ENCODE results near the gene FYCO1. TPM values are rescaled to one million over a fixed set of nuclear protein-coding genes. Genes with fewer than 3 reads are reported as not detected.

FYCO1 gene
- total RNA-seq, 3 donors from 2014 or later (not counting 1 experiment from before 2014, with no cell fraction given) = 23.0 to 28.4 (median 27.5) TPM

GRCh38 chr3:45974686-45975085 lies 20.9 kb downstream of the FYCO1 start:
- H3K36me3 Mint-ChIP-seq = peaks cover 37% of the 10 kb centered on the region
- no peak overlapping the region for H3K27ac Mint-ChIP-seq
- H3K4me1 ChIP-seq (ENCODE audit: control insufficient read depth, insufficient read depth, low read length) = peaks cover 72% of the 10 kb centered on the region
- H3K27me3 ChIP-seq (ENCODE audit: control insufficient read depth, insufficient read depth, low read length) = no peaks in the 10 kb centered on the region
- H3K4me1 Mint-ChIP-seq = peaks cover 40 to 52% of the 10 kb centered on the region in 2 donors
- 81% methylated on average over 2 of the region's 4 CpGs for WGBS (ENCODE audit: insufficient coverage)
- intact Hi-C loops (cut with micrococcal nuclease) = no loop called here
- no peak for TF ChIP-seq CTCF (IDR thresholded peaks at IDR 0.05)
- H3K9me3 Mint-ChIP-seq = no peaks in the 10 kb centered on the region
- DNase-seq (no peak), ATAC-seq (no peak)
- no peak overlapping the region for H3K4me3 ChIP-seq (ENCODE audit: low read length)
- peaks cover 30% of the 10 kb centered on the region for H3K36me3 ChIP-seq (ENCODE audit: control insufficient read depth, insufficient read depth, low read length)
- H3K27ac ChIP-seq (ENCODE audit: low read length) = no peak overlapping the region
- no peaks in the 10 kb centered on the region for H3K9me3 ChIP-seq (ENCODE audit: control insufficient read depth, insufficient read depth, low read length)
- H3K4me3 Mint-ChIP-seq = no peak overlapping the region
- no peaks in the 10 kb centered on the region for H3K27me3 Mint-ChIP-seq (ENCODE audit: low read depth in 2 of 2)

- DNase-seq = no peak
- Mint-ChIP-seq H3K36me3 (peaks cover 30% of the 10 kb centered on the region), H3K27ac (peak overlapping the region in 1 of 2 donors; percentile 54), H3K9me3 (no peaks in the 10 kb centered on the region), H3K4me3 (no peak overlapping the region), H3K27me3 (ENCODE audit: low read depth in 2 of 2) (no peaks in the 10 kb centered on the region), H3K4me1 (peaks cover 29 to 55% of the 10 kb centered on the region in 2 donors)
- WGBS (ENCODE audit: insufficient coverage) = 73% methylated on average over 5 of the region's 6 CpGs
- Histone ChIP-seq H3K9me3 (ENCODE audit: control insufficient read depth, insufficient read depth, low read length) (no peaks in the 10 kb centered on the region), H3K4me3 (ENCODE audit: low read length) (no peak overlapping the region), H3K4me1 (ENCODE audit: control insufficient read depth, insufficient read depth, low read length) (peaks cover 70% of the 10 kb centered on the region), H3K36me3 (ENCODE audit: control insufficient read depth, insufficient read depth, low read length) (peaks cover 41% of the 10 kb centered on the region), H3K27me3 (ENCODE audit: control insufficient read depth, insufficient read depth, low read length) (no peaks in the 10 kb centered on the region), H3K27ac (ENCODE audit: low read length) (peak overlapping the region; percentile 5)
- intact Hi-C loops (cut with micrococcal nuclease) = no loop called here
- TF ChIP-seq CTCF (IDR thresholded peaks at IDR 0.05) = no peak
- no peak for ATAC-seq
Observed at GRCh38 chr3:45972534-45973402, 22.9 kb downstream of the FYCO1 start.

- no peaks in the 10 kb centered on the region for H3K27me3 Mint-ChIP-seq (ENCODE audit: low read depth in 2 of 2)
- DNase-seq (no peak), ATAC-seq (no peak)
- H3K9me3 Mint-ChIP-seq = no peaks in the 10 kb centered on the region
- intact Hi-C loops (cut with micrococcal nuclease) = no loop called here
- Histone ChIP-seq H3K4me1 (ENCODE audit: control insufficient read depth, insufficient read depth, low read length) (peaks cover 73% of the 10 kb centered on the region), H3K9me3 (ENCODE audit: control insufficient read depth, insufficient read depth, low read length) (no peaks in the 10 kb centered on the region), H3K4me3 (ENCODE audit: low read length) (no peak overlapping the region), H3K27me3 (ENCODE audit: control insufficient read depth, insufficient read depth, low read length) (no peaks in the 10 kb centered on the region), H3K27ac (ENCODE audit: low read length) (peak overlapping the region; percentile 14), H3K36me3 (ENCODE audit: control insufficient read depth, insufficient read depth, low read length) (peaks cover 56% of the 10 kb centered on the region)
- no peak overlapping the region for H3K4me3 Mint-ChIP-seq
- no peak for TF ChIP-seq CTCF (IDR thresholded peaks at IDR 0.05)
- peaks cover 5 to 42% of the 10 kb centered on the region in 2 donors for H3K4me1 Mint-ChIP-seq
- 97% methylated on average over 3 of the region's 3 CpGs for WGBS (ENCODE audit: insufficient coverage)
- peaks cover 33% of the 10 kb centered on the region for H3K36me3 Mint-ChIP-seq
- H3K27ac Mint-ChIP-seq = no peak overlapping the region
Observed at GRCh38 chr3:45969953-45970352, 25.7 kb downstream of the FYCO1 start.

Measured in natural killer cell (primary cell).